ENCODE measurements around the gene CKAP4. TPM values are rescaled to one million over a fixed set of nuclear protein-coding genes. Genes with fewer than 3 reads are reported as not detected.

Gene CKAP4
- polyA plus RNA-seq, 4 donors, result 101 to 141 (median 112) TPM

- DNase-seq (ENCODE audit: low read depth in 4 of 4, low spot score in 2 of 4), result no peak
Observed at GRCh38 chr12:106275458-106275857, 27.6 kb upstream of the CKAP4 start.

- peak in 1 of 4 donors; percentile 37 for DNase-seq (ENCODE audit: low read depth in 4 of 4, low spot score in 2 of 4)
Observed at GRCh38 chr12:106274575-106275121, 26.8 kb upstream of the CKAP4 start.

- DNase-seq (ENCODE audit: low read depth in 4 of 4, low spot score in 2 of 4), result no peak
Observed at GRCh38 chr12:106274012-106274411, 26.2 kb upstream of the CKAP4 start.

GRCh38 chr12:106273491-106273890 lies 25.7 kb upstream of the CKAP4 start:
- DNase-seq (ENCODE audit: low read depth in 4 of 4, low spot score in 2 of 4), result no peak

- DNase-seq (ENCODE audit: low read depth in 4 of 4, low spot score in 2 of 4), result no peak
Observed at GRCh38 chr12:106271575-106272505, 24.0 kb upstream of the CKAP4 start.

GRCh38 chr12:106269150-106269771 lies 21.4 kb upstream of the CKAP4 start:
- no peak for DNase-seq (ENCODE audit: low read depth in 4 of 4, low spot score in 2 of 4)

- no peak for DNase-seq (ENCODE audit: low read depth in 4 of 4, low spot score in 2 of 4)
Observed at GRCh38 chr12:106267535-106267934, 19.7 kb upstream of the CKAP4 start.

GRCh38 chr12:106265116-106265515 lies 17.3 kb upstream of the CKAP4 start:
- no peak for DNase-seq (ENCODE audit: low read depth in 4 of 4, low spot score in 2 of 4)

GRCh38 chr12:106258935-106259334 lies 11.1 kb upstream of the CKAP4 start:
- no peak for DNase-seq (ENCODE audit: low read depth in 4 of 4, low spot score in 2 of 4)

- no peak for DNase-seq (ENCODE audit: low read depth in 4 of 4, low spot score in 2 of 4)
Observed at GRCh38 chr12:106258226-106258625, 10.4 kb upstream of the CKAP4 start.

- no peak for DNase-seq (ENCODE audit: low read depth in 4 of 4, low spot score in 2 of 4)
Observed at GRCh38 chr12:106256524-106256923, 8.7 kb upstream of the CKAP4 start.

- no peak for DNase-seq (ENCODE audit: low read depth in 4 of 4, low spot score in 2 of 4)
Observed at GRCh38 chr12:106255952-106256351, 8.1 kb upstream of the CKAP4 start.

- DNase-seq (ENCODE audit: low read depth in 4 of 4, low spot score in 2 of 4), result no peak
Observed at GRCh38 chr12:106255493-106255892, 7.7 kb upstream of the CKAP4 start.

- no peak for DNase-seq (ENCODE audit: low read depth in 4 of 4, low spot score in 2 of 4)
Observed at GRCh38 chr12:106254724-106255123, 6.9 kb upstream of the CKAP4 start.

- DNase-seq (ENCODE audit: low read depth in 4 of 4, low spot score in 2 of 4), result peak in 2 of 4 donors; percentile 48 to 66
Observed at GRCh38 chr12:106251631-106252455, 4.0 kb upstream of the CKAP4 start.

- no peak for DNase-seq (ENCODE audit: low read depth in 4 of 4, low spot score in 2 of 4)
Observed at GRCh38 chr12:106249411-106250135, 1.8 kb upstream of the CKAP4 start.

- DNase-seq (ENCODE audit: low read depth in 4 of 4, low spot score in 2 of 4), result no peak
Observed at GRCh38 chr12:106248846-106249371, 1.1 kb upstream of the CKAP4 start.

- DNase-seq (ENCODE audit: low read depth in 4 of 4, low spot score in 2 of 4), result peak in 3 of 4 donors; percentile 41 to 62 (median 49)
Observed at GRCh38 chr12:106248312-106248845, 559 bp upstream of the CKAP4 start.

- DNase-seq (ENCODE audit: low read depth in 4 of 4, low spot score in 2 of 4), result peak in 1 of 4 donors; percentile 23
Observed at GRCh38 chr12:106246891-106247673, 738 bp downstream of the CKAP4 start.

Data from left renal cortex interstitium (tissue), 4 donors.